PC-3 (cell line): ENCODE measurements around the gene RIPOR2. TPM values are rescaled to one million over a fixed set of nuclear protein-coding genes. Genes with fewer than 3 reads are reported as not detected.

Source experiments
- ATAC-seq: fragments of 200-7000 bp; cut with Tn5 transposase; 2 replicates; pipeline ENCODE4 v1.9.1; 2020; ENCODE audit warnings: mild to moderate bottlenecking, moderate library complexity
- BruUV-seq: library from RNA; stranded (reverse); fragments of 400-500 nt; replicated peaks from 2 replicates; lab custom pipeline; 2021; lab: Mats Ljungman, UMichigan
- CTCF ChIA-PET: fragments of 300-600 bp; sonication (Branson Sonifier 250); formaldehyde crosslinking; loops from one replicate; lab custom pipeline; 2022; ENCODE audit warnings: antibody characterized with exemption; lab: Charles Lee
- POLR2A ChIA-PET: fragments of 300-600 bp; sonication (Branson Sonifier 250); formaldehyde crosslinking; loops from one replicate; lab custom pipeline; 2022; ENCODE audit warnings: antibody characterized with exemption; ENCODE audit not compliant: unreplicated experiment; lab: Charles Lee
- DNase-seq: peaks from one replicate; pipeline ENCODE4 v3.0.0-alpha.2; 2015
- H2AFZ ChIP-seq: fragments of 300-600 bp; sonication (generic); 2 replicates; pipeline ENCODE4 v1.6.0; 2016; ENCODE audit warnings: antibody characterized with exemption, low read length
- H3F3A ChIP-seq: fragments of 300-600 bp; sonication (generic); one replicate; pipeline ENCODE4 v1.6.0; 2017; ENCODE audit warnings: antibody characterized with exemption, low read length, control low read depth, mild to moderate bottlenecking; ENCODE audit not compliant: unreplicated experiment
- H3K27ac ChIP-seq: fragments of 300-600 bp; sonication (generic); 2 replicates; pipeline ENCODE4 v1.5.1; 2016; ENCODE audit warnings: mild to moderate bottlenecking, low read length
- H3K27me3 ChIP-seq: fragments of 300-600 bp; sonication (generic); 2 replicates; pipeline ENCODE4 v1.6.1; 2016; ENCODE audit warnings: low read length, mixed read lengths
- H3K36me3 ChIP-seq: fragments of 300-600 bp; sonication (generic); 2 replicates; pipeline ENCODE4 v1.6.1; 2016; ENCODE audit warnings: low read depth, mixed run types, low read length, mixed read lengths
- H3K4me1 ChIP-seq: fragments of 300-600 bp; sonication (generic); 2 replicates; pipeline ENCODE4 v1.5.1; 2016; ENCODE audit warnings: low read length; ENCODE audit not compliant: insufficient read depth
- H3K4me2 ChIP-seq: fragments of 300-600 bp; sonication (generic); 2 replicates; pipeline ENCODE4 v1.6.0; 2016; ENCODE audit warnings: low read length
- H3K4me3 ChIP-seq: fragments of 300-600 bp; sonication (generic); 2 replicates; pipeline ENCODE4 v1.5.1; 2016; ENCODE audit warnings: mild to moderate bottlenecking, low read length, mixed read lengths
- H3K79me2 ChIP-seq: fragments of 300-600 bp; sonication (generic); 2 replicates; pipeline ENCODE4 v1.6.1; 2017; ENCODE audit warnings: low read length, mixed read lengths
- H3K9ac ChIP-seq: fragments of 300-600 bp; sonication (generic); 2 replicates; pipeline ENCODE4 v1.6.0; 2016; ENCODE audit warnings: mild to moderate bottlenecking, low read length
- H3K9me2 ChIP-seq: fragments of 300-600 bp; sonication (generic); replicated peaks from 2 replicates; pipeline ENCODE4 v1.6.1; 2016; ENCODE audit warnings: mixed run types, low read length, mixed read lengths
- H3K9me3 ChIP-seq: fragments of 300-600 bp; sonication (generic); 2 replicates; pipeline ENCODE4 v1.6.1; 2016; ENCODE audit warnings: low read length, mixed read lengths
- H4K20me1 ChIP-seq: fragments of 300-600 bp; sonication (generic); 2 replicates; pipeline ENCODE4 v1.6.1; 2016; ENCODE audit warnings: low read length, mixed read lengths
- CTCF ChIP-seq: fragments of 300-600 bp; sonication (generic); conservative IDR thresholded peaks from 2 replicates; pipeline ENCODE4 v1.5.1; 2017; ENCODE audit warnings: antibody characterized with exemption, low read depth, mild to moderate bottlenecking, low read length
- EZH2 ChIP-seq: fragments of 300-600 bp; sonication (generic); IDR thresholded peaks from one replicate; pipeline ENCODE4 v1.6.1; 2017; ENCODE audit warnings: antibody characterized with exemption, mild to moderate bottlenecking, low read length; ENCODE audit not compliant: unreplicated experiment
- EZH2phosphoT487 ChIP-seq: fragments of 300-600 bp; sonication (generic); IDR thresholded peaks from 2 replicates; pipeline ENCODE4 v1.6.1; 2018; ENCODE audit warnings: mild to moderate bottlenecking, antibody characterized with exemption, low read length, borderline replicate concordance
- intact Hi-C: fragments of 100-400 bp; cut with micrococcal nuclease; formaldehyde crosslinking; loops from 2 replicates; pipeline ENCODE4 v1.9.0; 2023
- total RNA-seq: library from RNA; depleted of rRNA; stranded (reverse); fragments of >200 nt; gene quantifications from 2 replicates; pipeline ENCODE4 v1.2.3, GENCODE V29; 2014

RIPOR2 gene
- total RNA-seq, 1 experiment from 2014 or later: 0.44 TPM

- Histone ChIP-seq H4K20me1 (no peaks in the 10 kb centered on the region), H3K9me2 (no peaks in the 10 kb centered on the region), H3F3A (no peaks in the 10 kb centered on the region), H3K27me3 (no peaks in the 10 kb centered on the region), H3K27ac (no peak overlapping the region), H3K4me2 (no peak overlapping the region), H3K4me3 (no peak overlapping the region), H3K9ac (no peak overlapping the region), H3K9me3 (no peaks in the 10 kb centered on the region), H3K36me3 (no peaks in the 10 kb centered on the region), H3K4me1 (no peaks in the 10 kb centered on the region), H2AFZ (no peak overlapping the region), H3K79me2 (no peaks in the 10 kb centered on the region)
- no peak for ATAC-seq
- ChIA-PET POLR2A (no interaction called here), CTCF (no interaction called here)
- TF ChIP-seq EZH2phosphoT487 (no peak), EZH2 (no peak), CTCF (no peak)
- intact Hi-C loops: no loop called here
- no peak for DNase-seq
- no TSS peak for BruUV-seq
Measured at GRCh38 chr6:24760210-24760609, 175.6 kb downstream of the RIPOR2 start.

GRCh38 chr6:24759718-24760117 is 176.0 kb downstream of the RIPOR2 start:
- H3K36me3 ChIP-seq: no peaks in the 10 kb centered on the region
- DNase-seq: no peak
- no TSS peak for BruUV-seq
- H3K27me3 ChIP-seq: no peaks in the 10 kb centered on the region
- H3K79me2 ChIP-seq: no peaks in the 10 kb centered on the region
- no peaks in the 10 kb centered on the region for H4K20me1 ChIP-seq
- TF ChIP-seq EZH2: no peak
- TF ChIP-seq EZH2phosphoT487: no peak
- no peak for TF ChIP-seq CTCF
- H3F3A ChIP-seq: no peaks in the 10 kb centered on the region
- intact Hi-C loops: no loop called here
- H3K9me2 ChIP-seq: no peaks in the 10 kb centered on the region
- ChIA-PET CTCF (no interaction called here), POLR2A (no interaction called here)
- H3K9ac ChIP-seq: no peak overlapping the region
- H2AFZ ChIP-seq: no peak overlapping the region
- no peak overlapping the region for H3K4me2 ChIP-seq
- H3K4me1 ChIP-seq: no peaks in the 10 kb centered on the region
- H3K27ac ChIP-seq: no peak overlapping the region
- H3K9me3 ChIP-seq: no peaks in the 10 kb centered on the region
- ATAC-seq: no peak
- H3K4me3 ChIP-seq: no peak overlapping the region

- ChIA-PET CTCF (no interaction called here), POLR2A (no interaction called here)
- H3K9me2 ChIP-seq: no peaks in the 10 kb centered on the region
- no peak overlapping the region for H3K27ac ChIP-seq
- no peak overlapping the region for H3K4me2 ChIP-seq
- no peaks in the 10 kb centered on the region for H3K36me3 ChIP-seq
- no peak overlapping the region for H2AFZ ChIP-seq
- no peaks in the 10 kb centered on the region for H4K20me1 ChIP-seq
- no peaks in the 10 kb centered on the region for H3K79me2 ChIP-seq
- H3K9me3 ChIP-seq: peaks cover 5% of the 10 kb centered on the region; the same call in 1 of the 2 replicates
- H3K9ac ChIP-seq: no peak overlapping the region
- no peaks in the 10 kb centered on the region for H3K4me1 ChIP-seq
- DNase-seq (no peak), ATAC-seq (no peak)
- BruUV-seq: no TSS peak
- intact Hi-C loops: no loop called here
- TF ChIP-seq CTCF: no peak
- no peak overlapping the region for H3K4me3 ChIP-seq
- H3K27me3 ChIP-seq: no peaks in the 10 kb centered on the region
- no peaks in the 10 kb centered on the region for H3F3A ChIP-seq
Measured at GRCh38 chr6:24757611-24758010, 178.1 kb downstream of the RIPOR2 start.
